H9 (cell line): ENCODE results near the gene VPS51. TPM values are rescaled to one million over a fixed set of nuclear protein-coding genes. Genes with fewer than 3 reads are reported as not detected.

Experiments used
- DNase-seq: peaks from one replicate; pipeline ENCODE4 v3.0.0-alpha.2; 2017
- H2AFZ ChIP-seq: one replicate; pipeline ENCODE4 v1.6.1; 2013; ENCODE audit warnings: mild to moderate bottlenecking, low read length, control low read depth, moderate library complexity
- H2AK5ac ChIP-seq: 2 replicates; pipeline ENCODE4 v1.6.1; 2013; ENCODE audit warnings: low read length, control low read depth, mixed read lengths; ENCODE audit not compliant: insufficient read length
- H2BK120ac ChIP-seq: one replicate; pipeline ENCODE4 v1.6.1; 2013; ENCODE audit warnings: low read depth, mild to moderate bottlenecking, low read length, control low read depth, inconsistent platforms; ENCODE audit not compliant: poor library complexity, severe bottlenecking
- H2BK12ac ChIP-seq: 2 replicates; pipeline ENCODE4 v1.6.1; 2013; ENCODE audit warnings: low read length, control low read depth, mixed read lengths, low read depth; ENCODE audit not compliant: insufficient read length
- H2BK15ac ChIP-seq: 2 replicates; pipeline ENCODE4 v1.6.1; 2013; ENCODE audit warnings: low read depth, low read length, control low read depth
- H2BK20ac ChIP-seq: one replicate; pipeline ENCODE4 v1.6.1; 2013; ENCODE audit warnings: low read depth, mild to moderate bottlenecking, low read length, control low read depth, inconsistent platforms; ENCODE audit not compliant: poor library complexity, severe bottlenecking
- H2BK5ac ChIP-seq: 2 replicates; pipeline ENCODE4 v1.6.1; 2013; ENCODE audit warnings: low read length, control low read depth, mixed read lengths; ENCODE audit not compliant: insufficient read length
- H3K14ac ChIP-seq: 2 replicates; pipeline ENCODE4 v1.6.1; 2013; ENCODE audit warnings: low read length, control low read depth; ENCODE audit not compliant: insufficient read depth
- H3K18ac ChIP-seq: 2 replicates; pipeline ENCODE4 v1.6.1; 2013; ENCODE audit warnings: low read depth, mild to moderate bottlenecking, mixed read lengths, low read length, control low read depth; ENCODE audit not compliant: insufficient read length
- H3K23ac ChIP-seq: 2 replicates; pipeline ENCODE4 v1.6.1; 2013; ENCODE audit warnings: low read length, control low read depth, mixed read lengths, low read depth; ENCODE audit not compliant: insufficient read length
- H3K23me2 ChIP-seq: 2 replicates; pipeline ENCODE4 v1.6.1; 2013; ENCODE audit warnings: low read depth, mild to moderate bottlenecking, mixed read lengths, low read length, control low read depth; ENCODE audit not compliant: insufficient read length, poor library complexity, severe bottlenecking
- H3K27ac ChIP-seq: 2 replicates; pipeline ENCODE4 v1.5.1; 2013; ENCODE audit warnings: low read length, control low read depth, mixed read lengths, low read depth; ENCODE audit not compliant: insufficient read length
- H3K27me3 ChIP-seq: 2 replicates; pipeline ENCODE4 v1.6.1; 2013; ENCODE audit warnings: low read length, control low read depth, inconsistent platforms; ENCODE audit not compliant: insufficient read depth
- H3K4ac ChIP-seq: 2 replicates; pipeline ENCODE4 v1.6.1; 2013; ENCODE audit warnings: low read depth, mild to moderate bottlenecking, control low read depth, inconsistent platforms, low read length, moderate library complexity
- H3K4me1 ChIP-seq: 2 replicates; pipeline ENCODE4 v1.6.1; 2013; ENCODE audit warnings: low read length, control low read depth, inconsistent platforms; ENCODE audit not compliant: insufficient read depth
- H3K4me2 ChIP-seq: 2 replicates; pipeline ENCODE4 v1.6.1; 2013; ENCODE audit warnings: low read length, control low read depth, mixed read lengths; ENCODE audit not compliant: insufficient read length, insufficient read depth
- H3K56ac ChIP-seq: 2 replicates; pipeline ENCODE4 v1.6.1; 2013; ENCODE audit warnings: low read depth, mild to moderate bottlenecking, mixed read lengths, low read length, control low read depth; ENCODE audit not compliant: insufficient read length
- H3K79me1 ChIP-seq: 2 replicates; pipeline ENCODE4 v1.6.1; 2013; ENCODE audit warnings: low read depth, mild to moderate bottlenecking, moderate library complexity, low read length, control low read depth, inconsistent platforms; ENCODE audit not compliant: insufficient read depth, poor library complexity, severe bottlenecking
- H3K79me2 ChIP-seq: 2 replicates; pipeline ENCODE4 v1.6.1; 2013; ENCODE audit warnings: low read length, control low read depth, inconsistent platforms; ENCODE audit not compliant: insufficient read depth
- H3K9ac ChIP-seq: 2 replicates; pipeline ENCODE4 v1.6.1; 2013; ENCODE audit warnings: low read length, control low read depth, mixed read lengths; ENCODE audit not compliant: insufficient read length; ENCODE audit errors: extremely low read depth
- H3K9me3 ChIP-seq: one replicate; pipeline ENCODE4 v1.6.1; 2013; ENCODE audit warnings: low read depth, low read length, inconsistent platforms; ENCODE audit not compliant: control insufficient read depth
- H3T11ph ChIP-seq: one replicate; pipeline ENCODE4 v1.6.1; 2013; ENCODE audit warnings: mild to moderate bottlenecking, low read length, control low read depth, inconsistent platforms
- H4K20me1 ChIP-seq: one replicate; pipeline ENCODE4 v1.6.1; 2013; ENCODE audit not compliant: control insufficient read depth, insufficient read length, insufficient read depth
- H4K5ac ChIP-seq: 2 replicates; pipeline ENCODE4 v1.6.1; 2013; ENCODE audit warnings: low read depth, mild to moderate bottlenecking, mixed read lengths, low read length, control low read depth; ENCODE audit not compliant: insufficient read length
- H4K8ac ChIP-seq: replicated peaks from 2 replicates; pipeline ENCODE4 v1.6.1; 2013; ENCODE audit warnings: low read length, control low read depth, mixed read lengths, low read depth; ENCODE audit not compliant: insufficient read length
- H4K91ac ChIP-seq: 2 replicates; pipeline ENCODE4 v1.6.1; 2013; ENCODE audit warnings: low read depth, mild to moderate bottlenecking, moderate library complexity, mixed read lengths, low read length, control low read depth; ENCODE audit not compliant: insufficient read length
- H3K27ac Mint-ChIP-seq, 3 experiments: 2 replicates in 2 of 3; 3 replicates in 1 of 3; pipeline ENCODE4 v1.8.0; 2020 to 2021; ENCODE audit warnings: mixed read lengths in 3 of 3, mild to moderate bottlenecking in 1 of 3, moderate library complexity in 1 of 3
- H3K27me3 Mint-ChIP-seq: 2 replicates; pipeline ENCODE4 v1.8.0; 2021; ENCODE audit warnings: low read depth, mild to moderate bottlenecking, moderate library complexity, mixed read lengths
- H3K36me3 Mint-ChIP-seq, 3 experiments: 2 replicates in 2 of 3; 3 replicates in 1 of 3; pipeline ENCODE4 v1.8.0; 2020 to 2021; ENCODE audit warnings: low read depth in 3 of 3, mixed read lengths in 3 of 3; ENCODE audit not compliant: insufficient read depth in 1 of 3
- H3K4me1 Mint-ChIP-seq, 2 experiments: 2 replicates each; pipeline ENCODE4 v1.8.0; 2020; ENCODE audit warnings: mixed read lengths in 2 of 2
- H3K4me3 Mint-ChIP-seq, 2 experiments: 2 replicates in 1 of 2; 3 replicates in 1 of 2; pipeline ENCODE4 v1.8.0; 2020 to 2021; ENCODE audit warnings: mild to moderate bottlenecking in 2 of 2, mixed read lengths in 2 of 2, moderate library complexity in 1 of 2
- H3K9me3 Mint-ChIP-seq, 2 experiments: 2 replicates in 1 of 2; 3 replicates in 1 of 2; pipeline ENCODE4 v1.8.0; 2020; ENCODE audit warnings: mild to moderate bottlenecking in 2 of 2, mixed read lengths in 2 of 2, moderate library complexity in 1 of 2
- WGBS: extraction: QIAGEN DNeasy Blood & Tissue Kit; methylation state at CpG from one replicate; pipeline ENCODE4 v1.1.7; 2013; ENCODE audit warnings: missing lambda C conversion rate, low lambda C conversion rate, mixed read lengths; ENCODE audit not compliant: insufficient read length; ENCODE audit errors: extremely low coverage; 5-methylcytosine and 5-hydroxymethylcytosine counted together
- total RNA-seq: library from RNA; stranded (reverse); gene quantifications from 2 replicates; pipeline ENCODE4 v1.2.1, GENCODE V29; 2021
- TF ChIP-seq, protein P1 (sequence below): fragments of 200-600 bp; sonication (generic); conservative IDR thresholded peaks from 3 replicates; pipeline ENCODE4 v1.8.0; 2021; ENCODE audit warnings: antibody characterized with exemption, mild to moderate bottlenecking

VPS51 gene
- total RNA-seq, 1 experiment from 2014 or later = 94.7 TPM

DNA sequence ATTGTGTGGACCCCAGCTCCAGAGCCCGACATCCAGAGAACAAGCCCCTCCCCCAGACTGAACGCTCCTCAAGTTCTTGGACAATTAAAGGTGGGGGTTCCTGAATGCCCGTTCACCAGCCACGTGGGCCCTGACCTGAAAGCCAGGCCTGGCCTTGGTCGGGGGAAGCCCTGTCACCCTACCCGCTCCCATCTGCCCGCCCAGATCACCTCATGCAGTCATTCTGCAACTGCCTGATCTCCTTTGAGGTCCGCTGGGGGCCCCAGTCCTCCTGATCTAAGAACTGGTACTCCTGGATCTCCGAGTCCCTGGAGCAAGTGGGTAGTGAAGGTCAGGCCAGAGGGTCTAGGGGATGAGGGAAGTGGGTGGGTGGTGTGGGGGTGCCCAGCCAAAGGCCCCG lies 28.6 kb upstream of the VPS51 start:
- Histone ChIP-seq H3K9me3 (no peaks in the 10 kb centered on the region), H4K20me1 (no peaks in the 10 kb centered on the region), H4K5ac (no peak overlapping the region), H4K91ac (peak overlapping the region; percentile 67), H3K27ac (no peak overlapping the region), H2BK120ac (no peak overlapping the region), H3K4ac (no peak overlapping the region), H2AFZ (no peak overlapping the region), H2BK5ac (no peak overlapping the region), H3K9ac (no peak overlapping the region), H2BK15ac (no peak overlapping the region), H3K4me2 (no peak overlapping the region), H3K18ac (no peak overlapping the region), H3K23me2 (no peaks in the 10 kb centered on the region), H2BK20ac (no peak overlapping the region), H2BK12ac (no peak overlapping the region), H3K4me1 (peaks cover 6% of the 10 kb centered on the region; the same call in 1 of the 2 replicates), H3K79me1 (no peaks in the 10 kb centered on the region), H3K79me2 (no peaks in the 10 kb centered on the region), H3K56ac (no peak overlapping the region), H3K23ac (no peak overlapping the region), H3K14ac (no peak overlapping the region), H2AK5ac (no peak overlapping the region), H3K27me3 (no peaks in the 10 kb centered on the region), H3T11ph (no peak overlapping the region), H4K8ac (no peak overlapping the region)
- TF ChIP-seq, protein P1, sequence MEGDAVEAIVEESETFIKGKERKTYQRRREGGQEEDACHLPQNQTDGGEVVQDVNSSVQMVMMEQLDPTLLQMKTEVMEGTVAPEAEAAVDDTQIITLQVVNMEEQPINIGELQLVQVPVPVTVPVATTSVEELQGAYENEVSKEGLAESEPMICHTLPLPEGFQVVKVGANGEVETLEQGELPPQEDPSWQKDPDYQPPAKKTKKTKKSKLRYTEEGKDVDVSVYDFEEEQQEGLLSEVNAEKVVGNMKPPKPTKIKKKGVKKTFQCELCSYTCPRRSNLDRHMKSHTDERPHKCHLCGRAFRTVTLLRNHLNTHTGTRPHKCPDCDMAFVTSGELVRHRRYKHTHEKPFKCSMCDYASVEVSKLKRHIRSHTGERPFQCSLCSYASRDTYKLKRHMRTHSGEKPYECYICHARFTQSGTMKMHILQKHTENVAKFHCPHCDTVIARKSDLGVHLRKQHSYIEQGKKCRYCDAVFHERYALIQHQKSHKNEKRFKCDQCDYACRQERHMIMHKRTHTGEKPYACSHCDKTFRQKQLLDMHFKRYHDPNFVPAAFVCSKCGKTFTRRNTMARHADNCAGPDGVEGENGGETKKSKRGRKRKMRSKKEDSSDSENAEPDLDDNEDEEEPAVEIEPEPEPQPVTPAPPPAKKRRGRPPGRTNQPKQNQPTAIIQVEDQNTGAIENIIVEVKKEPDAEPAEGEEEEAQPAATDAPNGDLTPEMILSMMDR = no peak
- H3K27ac Mint-ChIP-seq = peak overlapping the region; percentile 92 to 97 (median 95)
- H3K27me3 Mint-ChIP-seq = no peaks in the 10 kb centered on the region
- H3K36me3 Mint-ChIP-seq = no peaks in the 10 kb centered on the region
- DNase-seq = no peak
- peaks cover 21 to 31% of the 10 kb centered on the region in 2 experiments for H3K4me1 Mint-ChIP-seq
- peak overlapping the region in 1 of 2 experiments; percentile 63; a peak in 2 of 5 replicates for H3K4me3 Mint-ChIP-seq
- H3K9me3 Mint-ChIP-seq = no peaks in the 10 kb centered on the region
- no CpG with 5 or more reads among the region's 10 CpGs for WGBS
